GM12878 (cell line): ENCODE data around the gene DUSP22. TPM values are rescaled to one million over a fixed set of nuclear protein-coding genes. Genes with fewer than 3 reads are reported as not detected.
A peak's percentile ranks its signal among the peaks of the same experiment; 100 is the strongest.

Experiments used
- CBX3 ChIP-seq: fragments of 200-600 bp; sonication (generic); IDR thresholded peaks from 2 replicates; pipeline ENCODE4 v1.6.1; 2016; ENCODE audit warnings: low read depth, borderline replicate concordance
- ETV6 ChIP-seq, 2 experiments: fragments of 450-650 bp in 1 of 2; IDR thresholded peaks in 1 of 2; conservative IDR thresholded peaks in 1 of 2; 2 replicates each; pipeline ENCODE4 v1.6.1; 2014; ENCODE audit warnings: antibody characterized with exemption in 1 of 2, borderline replicate concordance in 1 of 2, low read depth in 1 of 2, mild to moderate bottlenecking in 1 of 2, moderate library complexity in 1 of 2
- MYC ChIP-seq: IDR thresholded peaks from 2 replicates; pipeline ENCODE4 v1.6.1; 2011; ENCODE audit warnings: mild to moderate bottlenecking, low read length, moderate library complexity, inconsistent platforms; ENCODE audit not compliant: insufficient read depth, insufficient replicate concordance, insufficient read length, severe bottlenecking
- NR2C2 ChIP-seq: IDR thresholded peaks from 2 replicates; pipeline ENCODE4 v1.6.1; 2011; ENCODE audit warnings: borderline replicate concordance, low read depth; ENCODE audit not compliant: control insufficient read depth, insufficient read length
- POLR2AphosphoS2 ChIP-seq: IDR thresholded peaks from 2 replicates; pipeline ENCODE4 v1.6.1; 2011; ENCODE audit warnings: low read depth, mild to moderate bottlenecking, low read length, improper control_type of control experiment, moderate library complexity
- STAT3 ChIP-seq: IDR thresholded peaks from 2 replicates; pipeline ENCODE4 v1.6.1; 2011; ENCODE audit warnings: low read depth, low read length, improper control_type of control experiment
- TARDBP ChIP-seq: IDR thresholded peaks from 2 replicates; pipeline ENCODE4 v1.6.1; 2016; ENCODE audit warnings: borderline replicate concordance
- TCF12 ChIP-seq: IDR thresholded peaks from 2 replicates; pipeline ENCODE4 v1.6.1; 2011; ENCODE audit warnings: low read depth, mild to moderate bottlenecking, low read length
- ZNF384 ChIP-seq: IDR thresholded peaks from 2 replicates; pipeline ENCODE4 v1.6.1; 2012; ENCODE audit warnings: low read depth, mild to moderate bottlenecking, low read length, improper control_type of control experiment, borderline replicate concordance
- polyA plus RNA-seq, 11 experiments: library from polyadenylated mRNA; depleted of rRNA in 4 of 11; unstranded in 6 of 11; stranded (reverse) in 5 of 11; fragments of >200 nt; fragmentation: Nextera tagmentation in 4 of 11; fragmentation: Illumina TruSeq in 1 of 11; extraction: Ambion mirVana in 4 of 11; extraction: Trizol in 1 of 11; gene quantifications; 1 replicate in 1 of 11; 2 replicates in 10 of 11; pipeline versions ENCODE4 v1.2.1 to v1.2.3, GENCODE V29; 2011 to 2016; ENCODE audit warnings: inconsistent platforms in 2 of 11, missing spikeins in 2 of 11, low read depth in 1 of 11
- total RNA-seq, 4 experiments: library from RNA; depleted of rRNA in 3 of 4; stranded (reverse); fragments of >200 nt in 3 of 4; fragmentation: Illumina TruSeq in 1 of 4; extraction: Trizol in 1 of 4; gene quantifications; 2 replicates each; pipeline versions ENCODE4 v1.2.1 to v1.2.3, GENCODE V29; 2013 to 2021
- TF ChIP-seq, protein P1 (sequence below): fragments of 150-350 bp; IDR thresholded peaks from 2 replicates; pipeline ENCODE4 v1.6.1; 2014; ENCODE audit warnings: mild to moderate bottlenecking, low read depth, low read length
- TF ChIP-seq, protein P2 (sequence below): fragments of 150-350 bp; IDR thresholded peaks from 2 replicates; pipeline ENCODE4 v1.6.1; 2016; ENCODE audit warnings: low read depth, low read length
- TF ChIP-seq, protein P3 (sequence below): fragments of 450-650 bp; IDR thresholded peaks from 2 replicates; pipeline ENCODE4 v1.6.1; 2017; ENCODE audit warnings: mild to moderate bottlenecking, moderate library complexity
- TF ChIP-seq, protein P4 (sequence below): fragments of 450-650 bp; IDR thresholded peaks from 2 replicates; pipeline ENCODE4 v1.6.1; 2017; ENCODE audit warnings: low read depth, mild to moderate bottlenecking, moderate library complexity

DUSP22 gene
- total and polyA plus RNA-seq, 10 of the 15 experiments (the other 5 are each of a cell fraction or from before 2014, with no cell fraction given) = 78.9 to 156 (median 107) TPM

DNA sequence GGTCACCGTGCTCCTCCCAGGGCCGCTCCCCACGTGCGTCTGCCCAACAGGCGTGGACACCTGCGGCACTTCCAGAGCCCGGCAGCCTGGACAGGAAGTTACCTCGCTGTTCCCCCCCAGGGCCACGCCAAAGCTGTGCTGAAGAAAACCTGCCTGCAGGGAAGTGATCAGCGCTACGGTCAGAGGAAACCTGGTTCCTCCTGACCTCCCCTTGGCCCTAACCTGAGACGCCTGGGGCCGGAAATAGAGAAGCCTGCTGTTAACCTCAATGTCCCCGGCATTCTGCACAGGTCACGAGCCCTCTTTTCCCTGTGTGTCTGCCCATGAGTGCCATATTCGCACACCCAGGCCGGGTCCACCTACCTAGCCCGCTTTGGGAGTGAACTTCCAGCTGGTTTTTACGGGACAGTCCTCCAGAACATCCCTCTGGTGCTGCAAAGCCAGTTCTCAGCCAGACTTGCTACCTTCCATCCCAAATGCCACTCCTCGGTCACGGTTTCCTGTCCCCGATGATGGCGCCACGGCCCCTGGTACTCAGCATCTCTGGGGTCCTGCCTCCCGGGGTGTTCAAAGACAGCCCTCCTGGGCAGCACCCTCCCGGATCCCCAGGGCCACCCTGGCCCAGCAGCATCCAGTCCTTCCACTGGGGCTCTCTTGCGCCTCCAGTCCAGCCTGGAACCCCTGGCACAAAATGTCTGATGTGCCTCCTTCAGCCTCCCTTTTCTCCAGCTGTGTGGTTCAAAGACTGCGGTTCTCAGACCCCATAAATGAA, 87.3 kb downstream of the DUSP22 start (continued):
- TF ChIP-seq, protein P1, sequence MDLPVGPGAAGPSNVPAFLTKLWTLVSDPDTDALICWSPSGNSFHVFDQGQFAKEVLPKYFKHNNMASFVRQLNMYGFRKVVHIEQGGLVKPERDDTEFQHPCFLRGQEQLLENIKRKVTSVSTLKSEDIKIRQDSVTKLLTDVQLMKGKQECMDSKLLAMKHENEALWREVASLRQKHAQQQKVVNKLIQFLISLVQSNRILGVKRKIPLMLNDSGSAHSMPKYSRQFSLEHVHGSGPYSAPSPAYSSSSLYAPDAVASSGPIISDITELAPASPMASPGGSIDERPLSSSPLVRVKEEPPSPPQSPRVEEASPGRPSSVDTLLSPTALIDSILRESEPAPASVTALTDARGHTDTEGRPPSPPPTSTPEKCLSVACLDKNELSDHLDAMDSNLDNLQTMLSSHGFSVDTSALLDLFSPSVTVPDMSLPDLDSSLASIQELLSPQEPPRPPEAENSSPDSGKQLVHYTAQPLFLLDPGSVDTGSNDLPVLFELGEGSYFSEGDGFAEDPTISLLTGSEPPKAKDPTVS = no peak
- TF ChIP-seq ZNF384 (no peak), CBX3 (no peak), ETV6 (conservative IDR thresholded peaks at IDR 0.05 in 1 of 2, IDR thresholded peaks at IDR 0.05 in 1 of 2; ENCODE audit: borderline replicate concordance in 1 of 2, low read depth in 1 of 2) (peak in 1 of 2 experiments; percentile 90; a peak in 2 of 4 replicates), NR2C2 (no peak), TCF12 (no peak), POLR2AphosphoS2 (no peak), MYC (no peak), TARDBP (no peak), STAT3 (no peak)
- TF ChIP-seq, protein P2, sequence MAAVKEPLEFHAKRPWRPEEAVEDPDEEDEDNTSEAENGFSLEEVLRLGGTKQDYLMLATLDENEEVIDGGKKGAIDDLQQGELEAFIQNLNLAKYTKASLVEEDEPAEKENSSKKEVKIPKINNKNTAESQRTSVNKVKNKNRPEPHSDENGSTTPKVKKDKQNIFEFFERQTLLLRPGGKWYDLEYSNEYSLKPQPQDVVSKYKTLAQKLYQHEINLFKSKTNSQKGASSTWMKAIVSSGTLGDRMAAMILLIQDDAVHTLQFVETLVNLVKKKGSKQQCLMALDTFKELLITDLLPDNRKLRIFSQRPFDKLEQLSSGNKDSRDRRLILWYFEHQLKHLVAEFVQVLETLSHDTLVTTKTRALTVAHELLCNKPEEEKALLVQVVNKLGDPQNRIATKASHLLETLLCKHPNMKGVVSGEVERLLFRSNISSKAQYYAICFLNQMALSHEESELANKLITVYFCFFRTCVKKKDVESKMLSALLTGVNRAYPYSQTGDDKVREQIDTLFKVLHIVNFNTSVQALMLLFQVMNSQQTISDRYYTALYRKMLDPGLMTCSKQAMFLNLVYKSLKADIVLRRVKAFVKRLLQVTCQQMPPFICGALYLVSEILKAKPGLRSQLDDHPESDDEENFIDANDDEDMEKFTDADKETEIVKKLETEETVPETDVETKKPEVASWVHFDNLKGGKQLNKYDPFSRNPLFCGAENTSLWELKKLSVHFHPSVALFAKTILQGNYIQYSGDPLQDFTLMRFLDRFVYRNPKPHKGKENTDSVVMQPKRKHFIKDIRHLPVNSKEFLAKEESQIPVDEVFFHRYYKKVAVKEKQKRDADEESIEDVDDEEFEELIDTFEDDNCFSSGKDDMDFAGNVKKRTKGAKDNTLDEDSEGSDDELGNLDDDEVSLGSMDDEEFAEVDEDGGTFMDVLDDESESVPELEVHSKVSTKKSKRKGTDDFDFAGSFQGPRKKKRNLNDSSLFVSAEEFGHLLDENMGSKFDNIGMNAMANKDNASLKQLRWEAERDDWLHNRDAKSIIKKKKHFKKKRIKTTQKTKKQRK = no peak
- TF ChIP-seq, protein P3, sequence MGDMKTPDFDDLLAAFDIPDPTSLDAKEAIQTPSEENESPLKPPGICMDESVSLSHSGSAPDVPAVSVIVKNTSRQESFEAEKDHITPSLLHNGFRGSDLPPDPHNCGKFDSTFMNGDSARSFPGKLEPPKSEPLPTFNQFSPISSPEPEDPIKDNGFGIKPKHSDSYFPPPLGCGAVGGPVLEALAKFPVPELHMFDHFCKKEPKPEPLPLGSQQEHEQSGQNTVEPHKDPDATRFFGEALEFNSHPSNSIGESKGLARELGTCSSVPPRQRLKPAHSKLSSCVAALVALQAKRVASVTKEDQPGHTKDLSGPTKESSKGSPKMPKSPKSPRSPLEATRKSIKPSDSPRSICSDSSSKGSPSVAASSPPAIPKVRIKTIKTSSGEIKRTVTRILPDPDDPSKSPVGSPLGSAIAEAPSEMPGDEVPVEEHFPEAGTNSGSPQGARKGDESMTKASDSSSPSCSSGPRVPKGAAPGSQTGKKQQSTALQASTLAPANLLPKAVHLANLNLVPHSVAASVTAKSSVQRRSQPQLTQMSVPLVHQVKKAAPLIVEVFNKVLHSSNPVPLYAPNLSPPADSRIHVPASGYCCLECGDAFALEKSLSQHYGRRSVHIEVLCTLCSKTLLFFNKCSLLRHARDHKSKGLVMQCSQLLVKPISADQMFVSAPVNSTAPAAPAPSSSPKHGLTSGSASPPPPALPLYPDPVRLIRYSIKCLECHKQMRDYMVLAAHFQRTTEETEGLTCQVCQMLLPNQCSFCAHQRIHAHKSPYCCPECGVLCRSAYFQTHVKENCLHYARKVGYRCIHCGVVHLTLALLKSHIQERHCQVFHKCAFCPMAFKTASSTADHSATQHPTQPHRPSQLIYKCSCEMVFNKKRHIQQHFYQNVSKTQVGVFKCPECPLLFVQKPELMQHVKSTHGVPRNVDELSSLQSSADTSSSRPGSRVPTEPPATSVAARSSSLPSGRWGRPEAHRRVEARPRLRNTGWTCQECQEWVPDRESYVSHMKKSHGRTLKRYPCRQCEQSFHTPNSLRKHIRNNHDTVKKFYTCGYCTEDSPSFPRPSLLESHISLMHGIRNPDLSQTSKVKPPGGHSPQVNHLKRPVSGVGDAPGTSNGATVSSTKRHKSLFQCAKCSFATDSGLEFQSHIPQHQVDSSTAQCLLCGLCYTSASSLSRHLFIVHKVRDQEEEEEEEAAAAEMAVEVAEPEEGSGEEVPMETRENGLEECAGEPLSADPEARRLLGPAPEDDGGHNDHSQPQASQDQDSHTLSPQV = no peak
- TF ChIP-seq, protein P4, sequence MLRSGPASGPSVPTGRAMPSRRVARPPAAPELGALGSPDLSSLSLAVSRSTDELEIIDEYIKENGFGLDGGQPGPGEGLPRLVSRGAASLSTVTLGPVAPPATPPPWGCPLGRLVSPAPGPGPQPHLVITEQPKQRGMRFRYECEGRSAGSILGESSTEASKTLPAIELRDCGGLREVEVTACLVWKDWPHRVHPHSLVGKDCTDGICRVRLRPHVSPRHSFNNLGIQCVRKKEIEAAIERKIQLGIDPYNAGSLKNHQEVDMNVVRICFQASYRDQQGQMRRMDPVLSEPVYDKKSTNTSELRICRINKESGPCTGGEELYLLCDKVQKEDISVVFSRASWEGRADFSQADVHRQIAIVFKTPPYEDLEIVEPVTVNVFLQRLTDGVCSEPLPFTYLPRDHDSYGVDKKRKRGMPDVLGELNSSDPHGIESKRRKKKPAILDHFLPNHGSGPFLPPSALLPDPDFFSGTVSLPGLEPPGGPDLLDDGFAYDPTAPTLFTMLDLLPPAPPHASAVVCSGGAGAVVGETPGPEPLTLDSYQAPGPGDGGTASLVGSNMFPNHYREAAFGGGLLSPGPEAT = no peak
